ENCODE measurements around the gene CFAP68.

The CFAP68 gene

GRCh38 chr11:111878849-111879636 is at the start of gene CFAP68, which contains the start of gene FDXACB1:
Gene CFAP68, plus strand, starts transcription at chr11:111879541. Its CDS starts 20 bp downstream, at chr11:111879561.
Gene FDXACB1, minus strand, starts transcription at chr11:111879165. Its CDS starts 33 bp downstream, at chr11:111879132.
- DNase-seq (ENCODE audit: low read depth): peak; percentile 98
- TF ChIP-seq CTCF (IDR thresholded peaks at IDR 0.05; ENCODE audit: insufficient read depth, low read depth, low read length, missing control alignments): peak; percentile 92
- peak within 1 kb of the TSS; percentile 75 for H3K4me3 ChIP-seq (ENCODE audit: low read length)

GRCh38 chr11:111833524-111833923 is 45.8 kb upstream of the CFAP68 start:
- TF ChIP-seq CTCF (IDR thresholded peaks at IDR 0.05; ENCODE audit: insufficient read depth, low read depth, low read length, missing control alignments): peak; percentile 18
- DNase-seq (ENCODE audit: low read depth): peak; percentile 8

GRCh38 chr11:111834432-111835163 is 44.7 kb upstream of the CFAP68 start:
- no peak overlapping the region for H3K4me3 ChIP-seq (ENCODE audit: low read length)
- no peak for DNase-seq (ENCODE audit: low read depth)
- TF ChIP-seq CTCF (IDR thresholded peaks at IDR 0.05; ENCODE audit: insufficient read depth, low read depth, low read length, missing control alignments): no peak

More at GRCh38 chr11:111833524-111833923, 45.8 kb upstream of the CFAP68 start:
- no peak overlapping the region for H3K4me3 ChIP-seq (ENCODE audit: low read length)

GRCh38 chr11:111835665-111836064 is 43.7 kb upstream of the CFAP68 start:
- no peak for DNase-seq (ENCODE audit: low read depth)
- TF ChIP-seq CTCF (IDR thresholded peaks at IDR 0.05; ENCODE audit: insufficient read depth, low read depth, low read length, missing control alignments): no peak
- no peak overlapping the region for H3K4me3 ChIP-seq (ENCODE audit: low read length)

- DNase-seq (ENCODE audit: low read depth): no peak
- H3K4me3 ChIP-seq (ENCODE audit: low read length): no peak overlapping the region
- no peak for TF ChIP-seq CTCF (IDR thresholded peaks at IDR 0.05; ENCODE audit: insufficient read depth, low read depth, low read length, missing control alignments)
Measured at GRCh38 chr11:111836162-111836561, 43.2 kb upstream of the CFAP68 start.

- no peak for DNase-seq (ENCODE audit: low read depth)
- TF ChIP-seq CTCF (IDR thresholded peaks at IDR 0.05; ENCODE audit: insufficient read depth, low read depth, low read length, missing control alignments): no peak
- no peak overlapping the region for H3K4me3 ChIP-seq (ENCODE audit: low read length)
Measured at GRCh38 chr11:111836721-111837120, 42.6 kb upstream of the CFAP68 start.
